Measurements from ENCODE around the gene DNM3.

DNM3 gene

DNA sequence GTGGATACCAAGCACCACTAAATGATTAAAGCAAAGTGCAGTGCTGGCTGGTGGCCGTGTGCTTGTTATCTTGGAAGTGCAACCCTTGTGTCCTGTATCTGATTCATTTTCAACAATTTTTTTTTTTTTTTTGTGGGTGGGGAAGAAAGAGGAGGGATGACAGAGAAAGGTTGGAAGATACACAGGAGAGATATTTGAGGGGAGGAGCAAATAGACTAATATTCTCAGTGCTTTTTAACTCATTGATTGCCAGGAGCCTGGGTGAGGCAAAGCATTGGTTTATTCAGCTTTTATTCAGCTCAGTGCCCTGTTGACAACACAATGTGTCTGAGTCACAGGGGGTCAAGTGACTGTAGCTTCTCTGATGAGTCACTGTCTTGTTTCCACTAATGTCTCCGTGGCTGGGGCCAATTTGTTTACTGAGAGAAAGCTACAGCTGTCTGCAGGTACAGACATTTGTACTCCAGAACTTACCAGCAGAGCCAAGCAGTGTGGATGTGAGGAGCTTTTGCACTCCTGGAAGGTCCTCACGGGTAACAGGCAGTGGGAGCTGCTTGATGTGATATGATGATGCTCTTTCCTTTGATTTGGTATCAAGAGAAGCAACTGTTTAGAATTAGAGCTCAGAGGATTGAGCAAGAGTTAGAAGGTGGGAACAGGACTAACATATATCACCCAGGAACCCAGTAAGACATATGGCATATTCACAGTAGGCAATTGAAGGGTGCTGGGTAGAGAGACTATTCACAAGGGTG is 23.6 kb upstream of the DNM3 start:
- no peak for DNase-seq (ENCODE audit: low read depth)

DNA sequence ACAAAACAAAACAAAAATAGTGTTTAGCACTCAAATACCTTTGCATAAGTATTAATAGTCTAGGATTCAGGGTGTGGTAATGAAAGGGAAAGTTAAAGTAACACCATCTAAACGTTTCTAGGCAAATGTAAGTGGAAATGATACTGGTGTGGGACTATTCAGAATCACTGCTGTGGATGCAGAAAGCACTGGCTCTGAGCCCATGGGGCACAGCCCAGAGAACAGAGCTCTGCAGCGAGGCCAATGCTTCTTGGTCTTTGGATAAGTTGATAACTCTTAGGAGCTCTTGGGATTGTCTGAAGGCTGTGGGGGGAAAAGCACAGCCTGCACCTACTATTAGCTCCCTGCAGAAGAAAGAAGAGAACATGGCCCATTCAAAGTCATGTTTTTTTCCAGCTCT is 21.4 kb upstream of the DNM3 start:
- no peak for DNase-seq (ENCODE audit: low read depth)

DNA sequence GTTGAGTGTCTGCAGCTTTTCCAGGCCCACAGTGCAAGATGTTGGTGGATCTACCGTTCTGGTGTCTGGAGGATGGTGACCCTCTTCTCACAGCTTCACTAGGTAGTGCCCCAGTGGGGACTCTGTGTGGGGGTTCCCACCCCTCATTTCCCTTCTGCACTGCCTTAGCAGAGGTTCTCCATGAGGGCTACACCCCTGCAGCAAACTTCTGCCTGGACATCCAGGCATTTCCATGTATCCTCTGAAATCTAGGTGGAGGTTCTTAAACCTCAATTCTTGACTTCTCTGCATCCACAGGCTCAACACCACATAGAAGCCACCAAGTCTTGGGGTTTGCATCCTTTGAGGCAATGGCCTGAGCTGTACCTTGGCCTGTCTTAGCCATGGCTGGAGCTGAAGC is 14.3 kb upstream of the DNM3 start:
- DNase-seq (ENCODE audit: low read depth) = no peak

DNA sequence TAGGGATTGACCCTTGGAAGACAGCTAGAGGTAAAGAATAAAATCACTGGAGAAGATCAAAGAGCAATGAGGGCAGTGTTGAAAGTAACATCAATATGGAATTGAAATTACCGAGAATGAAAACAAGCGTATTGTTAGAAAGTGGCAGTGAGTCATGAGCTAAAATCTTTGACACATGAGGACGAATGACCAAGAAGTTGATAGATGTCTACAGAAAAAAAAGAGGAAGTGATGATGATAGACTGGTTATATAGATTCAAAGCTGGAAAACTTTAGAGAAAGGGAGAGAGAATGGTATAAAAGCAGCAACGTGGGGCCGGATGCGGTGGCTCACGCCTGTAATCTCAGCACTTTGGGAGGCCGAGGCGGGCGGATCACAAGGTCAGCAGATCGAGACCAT is 12.5 kb upstream of the DNM3 start:
- DNase-seq (ENCODE audit: low read depth) = no peak

DNA sequence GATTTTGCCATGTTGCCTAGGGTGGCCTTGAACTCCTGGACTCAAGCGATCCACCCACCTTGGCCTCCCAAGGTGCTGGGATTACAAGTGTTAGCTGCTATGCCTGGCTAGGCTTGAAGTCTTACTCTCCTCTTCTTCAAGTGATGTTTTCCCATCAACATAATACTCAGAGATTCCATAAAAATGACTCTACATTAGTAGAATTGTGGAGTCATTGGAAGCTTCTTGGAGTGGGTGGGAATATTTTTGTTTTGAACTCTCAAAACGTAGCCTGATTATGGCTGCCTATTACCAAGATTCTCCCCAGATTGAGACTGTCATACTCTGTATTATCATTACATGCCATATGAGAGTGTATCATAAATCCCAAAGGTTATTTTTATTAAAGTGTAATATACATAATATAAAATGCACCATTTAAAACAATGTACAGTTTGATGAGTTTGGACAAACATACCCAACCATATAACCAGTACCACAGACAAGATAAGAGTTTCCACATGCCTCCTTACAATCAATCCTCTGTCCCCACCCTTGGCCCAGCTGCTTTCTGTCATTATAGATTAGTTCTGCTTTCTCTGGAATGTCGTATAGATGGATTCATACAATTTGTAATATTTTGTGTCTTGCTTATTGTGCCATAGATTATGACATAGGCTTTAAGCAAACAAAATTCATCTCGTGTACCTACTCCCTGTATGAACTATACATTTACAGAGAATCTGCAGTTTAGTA is 8.0 kb upstream of the DNM3 start:
- DNase-seq (ENCODE audit: low read depth) = no peak

DNA sequence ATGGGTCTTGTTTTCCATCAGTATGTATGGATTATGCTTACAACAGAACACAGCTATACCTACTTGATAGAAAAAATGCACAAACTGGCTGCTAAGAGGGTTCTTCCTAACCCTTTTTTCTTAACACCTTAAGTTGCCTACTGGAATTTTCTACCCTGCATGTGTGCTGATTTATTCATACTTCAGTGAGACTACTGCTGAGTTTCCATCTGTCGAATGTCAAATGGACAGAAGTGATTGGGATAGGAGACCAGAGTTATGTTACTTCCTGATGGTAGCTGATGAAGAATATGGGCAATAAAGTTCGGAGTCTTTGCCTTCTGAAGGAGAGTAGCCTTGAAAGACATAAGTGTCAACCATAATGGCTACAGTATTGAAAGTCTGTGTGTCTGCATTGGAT is 6.5 kb upstream of the DNM3 start:
- DNase-seq (ENCODE audit: low read depth) = no peak

DNA sequence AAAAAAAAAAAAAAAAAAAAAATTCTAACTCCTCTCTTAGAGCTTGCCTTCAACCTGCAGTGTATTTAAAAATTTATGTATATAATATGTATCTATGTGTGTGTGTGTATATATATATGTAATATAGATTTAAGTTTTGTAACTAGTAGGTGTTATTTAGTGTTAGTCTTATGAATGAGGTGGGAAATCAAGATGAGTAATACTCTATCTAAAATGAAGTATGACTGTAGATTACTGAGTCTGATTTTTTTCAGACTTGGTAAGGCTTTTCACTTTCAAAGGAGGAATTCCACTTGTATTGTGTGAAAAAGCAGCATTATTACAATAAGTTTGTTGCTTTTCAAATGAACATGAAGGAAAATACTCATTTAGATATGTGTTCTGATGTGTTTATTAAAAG is 5.4 kb upstream of the DNM3 start:
- DNase-seq (ENCODE audit: low read depth) = no peak

DNA sequence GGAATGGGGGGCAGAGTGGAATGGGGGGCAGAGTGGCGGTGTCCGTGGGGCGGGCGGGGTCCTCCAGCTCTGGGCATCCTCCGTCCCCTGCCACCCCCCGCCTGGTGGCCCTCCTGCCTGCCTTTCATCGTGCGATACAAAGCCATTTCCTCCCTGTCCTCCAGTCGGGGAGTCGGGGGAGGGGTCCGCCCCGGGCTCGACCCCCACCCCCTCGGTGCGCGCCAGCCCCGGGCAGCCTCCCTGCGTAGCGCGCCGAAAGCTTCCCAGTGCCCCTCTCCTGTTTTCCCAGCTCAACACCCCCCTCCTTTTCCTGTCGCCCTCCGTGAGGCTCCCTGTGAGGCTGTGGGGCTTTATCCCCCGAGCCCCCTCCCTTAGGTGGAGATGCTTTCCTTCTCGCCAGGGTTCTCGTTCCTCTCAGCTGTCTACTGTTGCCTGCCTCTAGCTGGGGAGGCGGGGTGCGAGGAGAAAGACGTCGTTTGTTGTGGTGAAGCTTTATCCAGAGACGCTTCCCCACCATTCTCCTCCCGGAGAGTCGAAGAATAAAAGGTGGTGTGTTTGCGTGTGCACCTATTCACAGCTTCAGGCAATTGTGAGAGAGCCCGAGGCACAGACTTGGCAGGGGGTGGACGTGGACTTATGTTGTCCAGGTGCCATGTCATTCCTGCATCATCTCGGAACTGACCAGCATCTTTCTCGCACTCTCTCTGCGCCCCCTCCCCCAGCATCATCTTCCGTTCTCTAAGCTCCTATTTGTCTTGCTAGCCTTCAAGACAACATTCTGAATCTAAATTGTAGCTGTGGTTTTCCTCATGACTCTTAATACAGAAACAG is 848 bp downstream of the DNM3 start:
- DNase-seq (ENCODE audit: low read depth) = no peak

DNA sequence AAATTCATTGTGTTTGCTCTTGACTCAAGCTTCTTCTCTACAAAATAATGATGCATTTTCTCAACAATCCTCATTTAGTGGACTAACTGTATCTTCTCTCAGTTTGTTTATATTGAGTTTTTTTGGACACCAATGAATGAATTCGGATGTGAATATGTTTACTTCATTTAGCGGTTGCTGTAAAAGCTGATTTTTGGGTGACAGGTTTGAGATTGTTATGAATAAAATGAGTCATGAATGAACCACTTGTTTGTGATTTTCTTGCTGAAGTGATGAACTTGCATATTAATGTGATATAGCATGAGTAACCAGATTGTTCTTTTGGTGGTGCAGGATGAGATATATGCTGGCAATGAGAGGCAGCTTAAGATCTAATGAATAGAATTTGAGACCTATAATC is 3.1 kb downstream of the DNM3 start:
- no peak for DNase-seq (ENCODE audit: low read depth)

DNA sequence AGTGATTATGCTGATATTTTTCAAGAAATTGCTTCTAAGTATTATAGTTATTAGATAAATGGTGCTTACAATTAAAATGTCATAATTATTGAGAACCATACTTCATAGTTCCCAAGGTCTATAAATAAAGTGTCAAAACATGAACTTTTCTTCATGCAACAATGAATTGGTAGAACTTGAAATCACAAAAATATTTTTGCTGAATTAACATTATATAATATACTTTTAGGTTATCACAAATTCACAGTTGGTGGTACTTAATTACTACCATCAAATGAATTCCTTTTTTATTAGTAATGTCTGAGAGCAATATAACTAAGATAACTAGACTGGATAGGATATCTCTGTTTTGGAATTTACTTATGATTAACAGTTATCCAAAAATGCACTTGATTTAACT is 4.7 kb downstream of the DNM3 start:
- DNase-seq (ENCODE audit: low read depth) = no peak

DNA sequence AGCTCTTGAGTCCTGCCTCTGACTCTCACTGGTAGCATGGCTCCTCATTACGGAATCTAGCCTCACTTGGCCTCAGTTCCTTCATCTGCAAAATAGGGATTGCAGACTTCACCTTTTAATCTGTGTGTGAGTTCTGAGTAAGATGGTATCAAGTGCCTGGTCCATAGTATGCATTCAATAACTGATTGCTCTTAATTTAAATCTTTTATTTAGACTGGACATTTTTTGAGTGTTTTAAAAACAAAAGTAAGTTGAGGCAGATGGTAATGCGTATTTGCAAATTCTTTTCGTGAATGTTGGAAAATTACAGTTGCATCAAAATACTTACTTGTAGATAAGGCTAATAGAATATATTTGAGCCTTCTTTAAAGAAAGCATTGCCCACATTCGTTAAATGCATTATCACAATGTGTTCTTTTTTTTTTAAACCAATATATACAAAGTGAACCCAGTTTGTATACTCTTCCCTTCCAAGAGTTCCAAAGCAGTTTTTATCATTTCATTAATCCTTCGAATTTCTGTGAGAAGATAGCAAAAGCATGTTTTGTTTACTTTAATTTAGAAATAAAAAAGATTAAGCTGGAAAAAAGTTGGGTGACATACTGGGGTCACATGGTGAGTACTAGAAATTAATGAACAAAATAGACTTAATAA is 8.1 kb downstream of the DNM3 start:
- DNase-seq (ENCODE audit: low read depth) = no peak

DNA sequence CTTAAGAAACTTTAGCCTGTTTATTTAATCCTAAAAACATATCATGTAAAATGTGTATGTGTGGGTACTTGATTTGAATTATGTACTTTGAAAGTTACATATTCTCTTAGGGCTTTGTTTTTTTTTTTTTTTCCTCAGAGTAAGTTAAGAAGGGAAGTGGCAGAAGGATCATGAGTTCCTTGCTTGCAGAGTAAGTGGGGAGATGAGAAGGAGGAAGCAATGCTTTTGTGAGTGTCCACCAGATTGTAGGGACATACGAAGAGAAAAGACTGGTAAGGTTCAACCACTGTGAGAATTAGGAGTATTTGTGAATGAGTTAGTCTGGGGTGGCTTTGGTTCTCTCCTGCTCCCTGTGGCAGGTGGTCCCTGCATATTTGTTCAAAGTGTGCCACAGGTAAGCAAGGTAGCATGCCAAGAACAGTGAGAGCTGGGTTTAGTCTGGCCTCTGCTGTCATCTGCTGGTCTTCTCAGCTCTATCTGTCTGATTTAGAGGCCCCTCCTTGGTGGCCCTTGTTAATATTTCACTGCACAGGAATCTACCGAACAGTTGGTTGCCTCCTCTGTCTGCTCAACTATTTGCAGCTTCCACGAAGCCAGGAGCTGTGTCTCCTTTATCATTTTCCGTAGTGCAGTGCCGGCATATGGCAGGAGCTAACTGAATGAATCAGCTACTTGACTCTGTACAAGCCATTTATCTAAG is 9.5 kb downstream of the DNM3 start:
- DNase-seq (ENCODE audit: low read depth) = no peak

DNA sequence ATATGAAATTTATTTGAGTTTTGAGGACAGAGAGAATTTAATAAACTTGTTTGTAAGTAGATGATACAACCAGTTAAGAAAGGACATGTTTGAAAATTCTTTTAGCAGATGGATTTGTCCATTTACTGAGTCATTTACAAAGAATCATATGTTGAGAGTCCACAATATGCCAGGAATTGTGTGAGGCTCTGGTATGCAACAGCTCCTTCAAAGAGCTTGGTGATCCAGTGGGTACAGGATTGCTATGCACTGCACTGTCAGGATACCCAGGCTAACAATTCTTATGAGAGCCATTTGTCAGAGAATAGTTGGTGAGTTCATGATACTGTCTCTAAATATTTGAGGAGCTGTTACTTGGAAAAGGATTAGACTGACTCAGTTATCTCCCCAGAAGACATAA is 11.0 kb downstream of the DNM3 start:
- no peak for DNase-seq (ENCODE audit: low read depth)

DNA sequence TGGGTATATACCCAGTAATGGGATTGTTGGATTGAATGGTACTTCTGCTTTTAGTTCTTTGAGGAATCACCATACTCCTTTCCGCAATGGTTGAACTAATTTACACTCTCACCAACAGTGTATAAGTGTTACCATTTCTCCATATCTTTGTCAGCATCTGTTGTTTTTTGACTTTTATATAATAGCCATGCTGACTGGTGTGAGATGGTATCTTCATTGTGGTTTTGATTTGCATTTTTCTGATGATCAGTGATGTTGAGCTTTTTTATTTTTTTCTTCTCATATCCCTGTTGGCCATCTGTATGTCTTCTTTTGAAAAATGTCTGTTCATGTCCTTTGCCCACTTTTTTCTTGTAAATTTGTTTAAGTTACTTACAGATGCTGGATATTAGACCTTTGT is 14.1 kb downstream of the DNM3 start:
- no peak for DNase-seq (ENCODE audit: low read depth)

DNA sequence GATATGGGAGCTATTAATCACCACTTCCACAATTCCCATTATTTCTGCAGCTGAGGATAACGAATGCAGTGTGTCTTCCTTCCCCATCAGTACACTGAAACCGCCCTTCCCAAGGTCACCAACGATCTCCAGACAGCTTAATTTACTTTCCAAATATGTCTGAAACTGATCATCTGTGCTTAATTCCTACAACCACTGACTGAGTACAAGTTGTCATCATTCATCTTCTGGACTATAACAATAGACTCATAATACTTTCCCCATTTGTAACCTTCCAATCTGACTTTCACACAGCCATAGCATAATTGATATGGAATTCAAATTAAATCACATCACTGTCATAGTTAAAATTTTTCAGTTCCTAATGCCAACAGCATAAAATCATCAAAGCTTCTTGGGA is 17.4 kb downstream of the DNM3 start:
- DNase-seq (ENCODE audit: low read depth) = no peak

DNA sequence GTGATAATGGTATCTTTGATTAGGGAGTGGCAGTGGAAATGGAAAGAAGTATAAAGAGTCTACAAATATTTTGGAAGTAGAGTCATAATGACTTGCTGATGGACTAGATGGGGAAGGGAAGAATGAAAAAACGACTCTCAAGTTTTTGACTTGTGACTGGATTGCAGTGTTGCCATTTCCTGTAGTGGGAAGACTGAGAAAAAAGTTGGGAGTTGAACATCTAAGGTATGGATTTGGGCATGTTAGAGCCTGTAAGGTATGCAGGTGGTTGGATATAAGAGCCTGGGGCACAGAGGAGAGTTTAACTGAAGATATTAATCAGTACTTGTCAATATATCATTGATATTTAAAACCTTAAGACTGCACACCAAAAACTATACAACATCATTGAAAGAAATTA is 19.4 kb downstream of the DNM3 start:
- no peak for DNase-seq (ENCODE audit: low read depth)

DNA sequence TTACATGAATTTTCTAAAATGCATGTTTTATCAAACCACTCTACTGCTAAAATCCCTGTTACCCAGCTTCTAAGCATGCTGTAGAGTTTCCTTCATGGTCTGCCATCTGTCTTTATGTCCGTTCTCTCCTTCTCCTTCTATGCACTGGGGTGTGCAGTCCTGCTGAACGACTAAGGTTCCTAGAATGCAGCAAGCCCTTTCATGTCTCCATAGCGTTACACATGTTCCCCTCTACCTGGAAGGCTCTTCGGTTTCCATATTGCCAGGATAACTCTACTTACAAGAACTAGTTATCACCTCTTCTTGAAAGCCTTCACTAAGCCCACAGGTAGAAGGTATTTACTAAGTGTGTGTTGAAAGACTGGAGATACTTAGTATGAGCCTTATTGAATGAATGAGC is 22.2 kb downstream of the DNM3 start:
- no peak for DNase-seq (ENCODE audit: low read depth)

DNA sequence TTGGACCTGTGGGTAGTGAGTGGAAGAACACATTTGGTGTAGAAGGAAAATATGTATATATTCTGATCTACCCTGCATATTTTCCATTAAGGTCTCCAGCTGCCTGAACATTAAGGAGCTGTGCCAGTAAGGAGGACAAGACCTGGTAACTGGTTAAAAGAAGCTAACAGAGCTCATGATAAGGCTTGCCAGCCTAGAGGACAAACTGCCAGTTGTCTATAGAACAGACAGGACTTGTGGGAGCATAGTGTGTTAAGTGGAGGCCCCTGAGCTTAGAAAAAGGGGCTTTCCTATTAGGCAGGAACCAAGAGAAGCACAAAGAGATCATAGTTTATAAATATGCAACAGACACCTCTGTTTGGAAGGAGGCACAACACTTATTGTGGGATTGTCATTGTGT is 23.0 kb downstream of the DNM3 start:
- DNase-seq (ENCODE audit: low read depth) = no peak

DNA sequence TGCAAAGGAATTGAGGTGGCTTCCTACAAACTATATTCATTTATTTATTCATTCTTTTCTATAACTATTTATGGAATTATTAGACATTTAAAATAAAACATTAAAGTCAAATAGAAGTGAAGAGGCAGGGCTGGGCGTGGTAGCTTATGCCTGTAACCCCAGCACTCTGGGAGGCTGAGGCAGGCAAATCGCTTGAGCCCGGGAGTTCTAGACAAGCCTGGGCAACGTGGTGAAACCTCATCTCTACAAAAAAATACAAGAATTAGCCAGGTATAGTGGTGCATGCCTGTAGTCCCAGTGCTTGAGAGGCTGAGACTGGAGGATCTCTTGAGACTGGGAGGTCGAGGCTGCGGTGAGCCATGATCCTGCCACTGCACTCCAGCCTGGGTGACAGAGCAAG is 23.8 kb downstream of the DNM3 start:
- DNase-seq (ENCODE audit: low read depth) = no peak

DNA sequence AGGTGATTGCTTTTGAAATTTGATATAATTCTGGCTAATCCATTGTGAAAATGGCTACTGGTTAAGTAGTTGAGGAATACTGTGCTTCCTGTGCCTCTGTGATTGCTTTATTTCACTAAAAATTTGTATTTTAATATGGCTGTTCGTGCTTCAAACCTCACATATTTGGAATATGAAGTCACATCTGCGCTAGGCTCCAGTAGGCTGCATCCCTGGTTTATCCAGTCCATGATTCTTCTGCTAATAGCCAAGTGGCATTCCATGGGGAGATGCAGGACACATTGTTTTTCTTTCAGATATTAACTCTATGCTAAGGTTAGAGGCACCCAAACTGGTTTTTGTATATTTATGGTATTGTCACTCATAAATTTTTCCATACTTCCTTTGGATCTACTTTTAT is 25.9 kb downstream of the DNM3 start:
- no peak for DNase-seq (ENCODE audit: low read depth)

DNA sequence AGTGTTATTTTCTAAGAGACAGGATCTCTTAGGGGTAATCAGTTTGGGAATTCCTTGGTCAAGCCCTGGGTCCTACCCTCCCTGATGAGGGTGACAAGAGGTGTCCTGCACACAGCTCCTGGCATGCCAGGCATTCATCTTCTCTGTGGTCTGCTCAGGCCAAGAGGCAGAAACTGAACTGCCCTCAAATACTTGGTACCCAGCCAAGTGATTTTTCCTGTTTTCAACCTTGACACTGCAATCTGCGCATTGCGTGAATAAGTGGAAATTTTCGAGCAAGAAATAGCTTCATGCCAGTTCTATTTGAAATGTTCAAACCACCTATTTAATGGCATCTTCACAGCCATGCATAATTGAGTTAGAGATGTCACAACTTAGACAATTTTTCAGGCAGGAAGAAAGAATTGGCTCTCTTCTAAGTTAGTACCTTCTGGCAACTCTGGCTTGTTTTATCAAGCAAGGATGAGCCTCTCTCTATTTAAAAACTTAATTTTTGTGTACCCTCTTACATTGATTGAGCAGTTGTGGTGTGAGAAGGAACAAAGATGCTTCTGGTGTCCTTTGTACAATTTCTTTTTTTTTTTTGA is 27.0 kb downstream of the DNM3 start:
- DNase-seq (ENCODE audit: low read depth) = no peak

DNA sequence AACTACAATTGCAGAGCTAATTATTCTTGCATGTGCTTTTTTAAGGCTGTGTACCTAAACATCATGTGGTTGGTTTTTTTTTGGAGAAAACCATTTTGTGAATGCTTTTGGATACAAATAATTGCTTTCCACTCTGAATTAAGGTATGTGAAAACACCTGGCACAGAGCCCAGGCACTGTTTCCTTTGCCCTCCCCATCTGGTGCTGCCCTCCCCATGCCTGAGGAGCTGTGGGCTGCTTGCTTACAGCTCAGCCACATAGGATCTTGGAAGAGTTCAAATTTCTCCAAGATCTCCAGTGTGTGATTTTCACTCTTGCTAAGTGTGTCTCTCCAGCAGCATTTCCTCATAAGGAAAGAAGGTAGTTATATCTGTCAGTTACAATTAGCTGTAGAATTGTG is 27.8 kb downstream of the DNM3 start:
- DNase-seq (ENCODE audit: low read depth) = no peak
